Natural killer cell (primary cell): ENCODE data around the gene SEC14L2. TPM values are rescaled to one million over a fixed set of nuclear protein-coding genes. Genes with fewer than 3 reads are reported as not detected.

Experiments used
- ATAC-seq, 3 donors: fragments of 150-1000 bp in 2 of 3; fragments of 200-7000 bp in 1 of 3; cut with Tn5 transposase; 1 replicate in 1 of 3; 2 replicates in 2 of 3; pipeline ENCODE4 v1.10.0; 2021; ENCODE audit warnings: mild to moderate bottlenecking in 2 of 3, moderate library complexity in 2 of 3
- DNase-seq, 2 donors: peaks; one replicate each; pipeline versions ENCODE4 v3.0.0 to v3.0.0-alpha.2; 2013 to 2021; ENCODE audit warnings: mixed read lengths in 1 of 2
- H3K27ac ChIP-seq: one replicate; pipeline ENCODE4 v1.5.1; 2013; ENCODE audit warnings: mild to moderate bottlenecking, low read length
- H3K27me3 ChIP-seq: one replicate; pipeline ENCODE4 v1.6.1; 2013; ENCODE audit warnings: low read length; ENCODE audit not compliant: control insufficient read depth, insufficient read depth
- H3K36me3 ChIP-seq: one replicate; pipeline ENCODE4 v1.6.1; 2013; ENCODE audit warnings: low read length; ENCODE audit not compliant: control insufficient read depth, insufficient read depth
- H3K4me1 ChIP-seq: one replicate; pipeline ENCODE4 v1.6.1; 2013; ENCODE audit warnings: low read length; ENCODE audit not compliant: control insufficient read depth, insufficient read depth
- H3K4me3 ChIP-seq: one replicate; pipeline ENCODE4 v1.5.1; 2013; ENCODE audit warnings: low read length
- H3K9me3 ChIP-seq: one replicate; pipeline ENCODE4 v1.6.1; 2013; ENCODE audit warnings: low read length; ENCODE audit not compliant: control insufficient read depth, insufficient read depth
- H3K27ac Mint-ChIP-seq, 2 donors: one replicate each; pipeline ENCODE4 v1.8.0; 2022; ENCODE audit warnings: mild to moderate bottlenecking in 2 of 2, mixed read lengths in 2 of 2, moderate library complexity in 1 of 2
- H3K27me3 Mint-ChIP-seq, 2 donors: one replicate each; pipeline ENCODE4 v1.8.0; 2022; ENCODE audit warnings: low read depth in 2 of 2, mixed read lengths in 2 of 2
- H3K36me3 Mint-ChIP-seq: one replicate; pipeline ENCODE4 v1.8.0; 2022; ENCODE audit warnings: mixed read lengths
- H3K4me1 Mint-ChIP-seq, 2 donors: one replicate each; pipeline ENCODE4 v1.8.0; 2022; ENCODE audit warnings: mixed read lengths in 2 of 2
- H3K4me3 Mint-ChIP-seq: one replicate; pipeline ENCODE4 v1.8.0; 2022; ENCODE audit warnings: mild to moderate bottlenecking, moderate library complexity, mixed read lengths
- H3K9me3 Mint-ChIP-seq, 2 donors: one replicate each; pipeline ENCODE4 v1.8.0; 2022; ENCODE audit warnings: mixed read lengths in 2 of 2
- CTCF ChIP-seq: fragments of 200-600 bp; IDR thresholded peaks from one replicate; pipeline ENCODE4 v1.8.0; 2022; ENCODE audit warnings: antibody characterized with exemption
- WGBS: methylation state at CpG from one replicate; pipeline ENCODE4 v1.1.7; 2013; ENCODE audit warnings: missing lambda C conversion rate; ENCODE audit not compliant: insufficient coverage; 5-methylcytosine and 5-hydroxymethylcytosine counted together
- intact Hi-C: fragments of 100-400 bp; cut with micrococcal nuclease; formaldehyde crosslinking; loops from one replicate; pipeline ENCODE4 v1.14.2; 2022
- total RNA-seq, 4 donors: library from RNA; stranded (reverse); fragments of 120-200 nt in 1 of 4; gene quantifications; one replicate each; pipeline versions ENCODE4 v1.2.3 to v1.2.4, GENCODE V29; 2013 to 2022

The SEC14L2 gene
- total RNA-seq, 3 donors from 2014 or later (not counting 1 experiment from before 2014, with no cell fraction given) = 0.71 to 6.6 (median 2.7) TPM

GRCh38 chr22:30452861-30453260 is 56.0 kb downstream of the SEC14L2 start:
- WGBS = 66% methylated on average over 4 of the region's 6 CpGs
- Mint-ChIP-seq H3K36me3 (no peaks in the 10 kb centered on the region), H3K4me1 (no peaks in the 10 kb centered on the region), H3K4me3 (no peak overlapping the region), H3K27me3 (peaks cover 21 to 39% of the 10 kb centered on the region in 2 donors), H3K27ac (no peak overlapping the region), H3K9me3 (no peaks in the 10 kb centered on the region)
- no peak for TF ChIP-seq CTCF
- DNase-seq (no peak), ATAC-seq (no peak)
- Histone ChIP-seq H3K27me3 (no peaks in the 10 kb centered on the region), H3K36me3 (no peaks in the 10 kb centered on the region), H3K27ac (no peak overlapping the region), H3K4me1 (no peaks in the 10 kb centered on the region), H3K9me3 (no peaks in the 10 kb centered on the region), H3K4me3 (no peak overlapping the region)
- intact Hi-C loops = no loop called here

GRCh38 chr22:30453731-30454510 is 57.1 kb downstream of the SEC14L2 start:
- no peaks in the 10 kb centered on the region for H3K9me3 Mint-ChIP-seq
- Histone ChIP-seq H3K27me3 (no peaks in the 10 kb centered on the region), H3K36me3 (no peaks in the 10 kb centered on the region), H3K4me3 (no peak overlapping the region), H3K9me3 (no peaks in the 10 kb centered on the region), H3K27ac (no peak overlapping the region), H3K4me1 (no peaks in the 10 kb centered on the region)
- WGBS = 63% methylated on average over 4 of the region's 6 CpGs
- TF ChIP-seq CTCF = no peak
- peaks cover 18 to 40% of the 10 kb centered on the region in 2 donors for H3K27me3 Mint-ChIP-seq
- H3K27ac Mint-ChIP-seq = no peak overlapping the region
- intact Hi-C loops = no loop called here
- H3K4me1 Mint-ChIP-seq = no peaks in the 10 kb centered on the region
- DNase-seq (peak in 1 of 2 donors; percentile 30), ATAC-seq (peak; percentile 16 to 47 (median 42))
- H3K36me3 Mint-ChIP-seq = no peaks in the 10 kb centered on the region
- H3K4me3 Mint-ChIP-seq = no peak overlapping the region

- no peak overlapping the region for H3K4me3 ChIP-seq
- H3K36me3 ChIP-seq = no peaks in the 10 kb centered on the region
- no peaks in the 10 kb centered on the region for H3K27me3 ChIP-seq
- 95% methylated on average over 8 of the region's 8 CpGs for WGBS
- Mint-ChIP-seq H3K27ac (no peak overlapping the region), H3K36me3 (no peaks in the 10 kb centered on the region), H3K4me1 (no peaks in the 10 kb centered on the region), H3K9me3 (no peaks in the 10 kb centered on the region), H3K4me3 (no peak overlapping the region), H3K27me3 (peaks cover 22 to 40% of the 10 kb centered on the region in 2 donors)
- no peak for DNase-seq
- intact Hi-C loops = no loop called here
- H3K4me1 ChIP-seq = no peaks in the 10 kb centered on the region
- no peaks in the 10 kb centered on the region for H3K9me3 ChIP-seq
- no peak for TF ChIP-seq CTCF
- H3K27ac ChIP-seq = no peak overlapping the region
- ATAC-seq = peak in 1 of 3 donors; percentile 26
Observed at GRCh38 chr22:30455075-30455840, 58.4 kb downstream of the SEC14L2 start.
